Measurements from ENCODE around the gene ITGAV.
"Not testable (repeated sequence)": the region's sequence is repeated elsewhere in the genome, so short reads cannot be mapped to it uniquely, and the experiment has no call there.

ITGAV gene

GRCh38 chr2:186561467-186562208 is 28.2 kb upstream of the ITGAV start:
- no peak for FAIRE-seq
- no peak for DNase-seq (ENCODE audit: insufficient read length, low spot score)
- no peak for TF ChIP-seq POLR2A (IDR thresholded peaks at IDR 0.05; ENCODE audit: low read depth, low read length)

GRCh38 chr2:186562209-186562578 is 27.7 kb upstream of the ITGAV start:
- TF ChIP-seq POLR2A (IDR thresholded peaks at IDR 0.05; ENCODE audit: low read depth, low read length), result no peak
- FAIRE-seq (no peak), DNase-seq (ENCODE audit: insufficient read length, low spot score) (no peak)

DNA sequence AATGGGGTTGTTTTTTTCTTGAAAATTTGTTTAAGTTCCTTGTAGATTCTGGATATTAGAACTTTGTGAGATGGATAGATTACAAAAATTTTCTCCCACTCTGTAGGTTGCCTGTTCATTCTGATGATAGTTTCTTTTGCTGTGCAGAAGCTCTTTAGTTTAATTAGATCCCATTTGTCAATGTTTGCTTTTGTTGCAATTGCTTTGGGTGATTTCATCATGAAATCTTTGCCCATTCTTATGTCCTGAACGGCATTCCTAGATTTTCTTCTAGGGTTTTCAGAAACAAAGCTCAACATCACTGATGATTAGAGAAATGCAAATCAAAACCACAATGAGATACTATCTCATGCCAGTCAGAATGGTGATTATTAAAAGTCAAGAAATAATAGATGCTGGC is 21.3 kb upstream of the ITGAV start:
- FAIRE-seq; DNase-seq (ENCODE audit: insufficient read length, low spot score): not testable (repeated sequence)

GRCh38 chr2:186569127-186569526 is 20.7 kb upstream of the ITGAV start:
- not testable (repeated sequence) for DNase-seq (ENCODE audit: insufficient read length, low spot score); FAIRE-seq

DNA sequence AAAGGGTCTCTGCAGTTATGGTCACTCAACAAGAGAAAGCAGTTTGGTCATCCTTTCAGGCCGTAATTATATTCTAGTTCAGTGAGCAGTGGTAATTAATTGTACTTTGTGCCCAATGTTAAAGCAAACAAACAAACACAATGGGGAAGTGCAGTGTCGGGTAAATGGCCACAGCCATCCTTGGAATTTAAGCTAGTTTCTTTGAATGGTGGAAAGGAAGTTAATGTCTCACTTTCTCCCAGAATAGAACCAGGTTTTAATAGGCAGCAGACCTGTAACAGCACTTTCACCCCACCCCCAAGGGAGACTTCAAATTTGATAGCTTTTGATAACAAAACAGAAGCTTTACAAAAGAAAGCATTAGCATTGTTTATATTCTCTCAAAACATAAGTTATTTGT is 20.0 kb upstream of the ITGAV start:
- FAIRE-seq (peak; percentile 78), DNase-seq (ENCODE audit: insufficient read length, low spot score) (no peak)
- TF ChIP-seq POLR2A (IDR thresholded peaks at IDR 0.05; ENCODE audit: low read depth, low read length), result no peak

DNA sequence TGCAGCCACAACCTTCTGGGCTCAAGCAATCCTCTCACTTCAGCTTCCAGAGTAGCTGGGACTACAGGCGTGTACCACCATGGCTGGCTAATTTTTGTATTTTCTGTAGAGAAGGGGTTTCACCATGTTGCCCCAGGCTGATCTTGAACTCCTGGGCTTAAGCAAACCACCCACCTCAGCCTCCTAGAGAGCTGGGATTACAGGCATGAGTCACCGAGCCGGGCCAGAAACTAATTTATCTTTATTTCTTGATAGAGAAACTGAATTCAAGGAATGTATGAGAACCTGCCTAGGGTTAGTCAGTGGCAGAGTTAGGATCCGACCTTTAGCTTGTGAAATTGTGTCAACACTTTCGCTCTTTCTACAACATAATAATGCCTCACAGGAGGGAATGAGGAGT is 19.3 kb upstream of the ITGAV start:
- DNase-seq (ENCODE audit: insufficient read length, low spot score) (no peak), FAIRE-seq (peak; percentile 96)
- TF ChIP-seq POLR2A (IDR thresholded peaks at IDR 0.05; ENCODE audit: low read depth, low read length), result no peak

DNA sequence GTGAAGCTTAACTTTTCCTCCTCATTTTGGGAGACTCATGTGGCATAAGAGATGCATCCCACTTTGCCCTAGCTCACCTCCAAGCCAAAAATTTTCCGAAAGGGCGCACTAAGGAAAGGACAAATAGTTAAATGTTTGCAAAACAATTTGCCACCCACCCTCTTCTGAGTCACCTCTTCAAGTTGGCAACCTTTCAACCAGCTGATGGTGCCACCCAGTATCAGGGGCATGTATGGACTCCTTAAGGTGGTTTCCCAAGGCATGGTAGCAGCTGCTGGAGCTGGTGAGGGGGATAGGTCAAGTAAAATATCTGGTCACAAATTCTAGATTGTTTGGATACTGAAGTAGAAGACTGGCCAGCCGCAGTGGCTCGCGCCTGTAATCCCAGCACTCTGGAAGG is 17.2 kb upstream of the ITGAV start:
- FAIRE-seq, result peak; percentile 85
- no peak for TF ChIP-seq POLR2A (IDR thresholded peaks at IDR 0.05; ENCODE audit: low read depth, low read length)

DNA sequence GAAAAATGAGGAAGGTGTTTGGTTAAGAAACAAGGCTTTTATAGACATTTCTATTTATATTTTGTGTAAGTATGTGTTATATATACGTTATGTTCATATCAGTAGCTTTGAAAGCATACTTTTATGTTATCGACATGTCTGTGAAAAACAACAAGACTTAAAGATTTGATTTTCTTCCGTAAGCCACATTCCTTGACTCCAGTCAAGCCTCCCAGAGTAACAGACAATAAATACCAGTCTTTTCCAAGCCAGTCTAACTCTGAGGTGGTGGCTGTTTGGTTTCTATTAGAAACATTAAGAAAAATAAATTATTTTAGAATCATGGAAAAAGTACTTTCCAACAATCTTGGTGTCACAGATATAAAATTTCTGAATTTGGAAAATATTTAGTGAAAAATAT is 16.3 kb upstream of the ITGAV start:
- DNase-seq (ENCODE audit: insufficient read length, low spot score), result no peak
- TF ChIP-seq POLR2A (IDR thresholded peaks at IDR 0.05; ENCODE audit: low read depth, low read length), result no peak
- no peak for FAIRE-seq

More for the DNA sequence above, 17.2 kb upstream of the ITGAV start:
- no peak for DNase-seq (ENCODE audit: insufficient read length, low spot score)

DNA sequence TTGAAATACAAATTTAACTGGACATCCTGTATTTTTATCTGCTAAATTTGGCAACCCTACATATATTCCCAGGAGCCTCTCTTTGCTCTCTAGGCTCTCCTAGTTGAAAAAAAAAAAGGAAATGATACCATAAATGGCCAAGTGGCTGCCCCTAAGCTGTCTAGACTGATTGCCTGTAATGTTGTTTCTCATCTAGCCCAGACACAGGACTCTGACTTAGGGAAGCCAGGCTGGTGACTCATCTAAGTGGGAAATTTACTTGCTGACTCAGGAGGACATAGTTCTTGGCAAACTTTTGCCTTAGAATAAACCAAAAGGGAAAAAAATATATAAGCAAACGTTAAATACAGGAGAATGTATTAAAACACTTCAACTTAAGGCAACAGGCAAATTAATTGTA is 14.6 kb upstream of the ITGAV start:
- DNase-seq (ENCODE audit: insufficient read length, low spot score) (peak; percentile 58), FAIRE-seq (peak; percentile 99)
- no peak for TF ChIP-seq POLR2A (IDR thresholded peaks at IDR 0.05; ENCODE audit: low read depth, low read length)

GRCh38 chr2:186575856-186576255 is 14.0 kb upstream of the ITGAV start:
- DNase-seq (ENCODE audit: insufficient read length, low spot score) (no peak), FAIRE-seq (peak; percentile 27)
- no peak for TF ChIP-seq POLR2A (IDR thresholded peaks at IDR 0.05; ENCODE audit: low read depth, low read length)

GRCh38 chr2:186576614-186577013 is 13.2 kb upstream of the ITGAV start:
- no peak for TF ChIP-seq POLR2A (IDR thresholded peaks at IDR 0.05; ENCODE audit: low read depth, low read length)
- DNase-seq (ENCODE audit: insufficient read length, low spot score), result no peak
- no peak for FAIRE-seq

- no peak for FAIRE-seq
- TF ChIP-seq POLR2A (IDR thresholded peaks at IDR 0.05; ENCODE audit: low read depth, low read length), result no peak
- no peak for DNase-seq (ENCODE audit: insufficient read length, low spot score)
These were observed 7.2 kb upstream of the ITGAV start for GRCh38 chr2:186582698-186583097.

DNA sequence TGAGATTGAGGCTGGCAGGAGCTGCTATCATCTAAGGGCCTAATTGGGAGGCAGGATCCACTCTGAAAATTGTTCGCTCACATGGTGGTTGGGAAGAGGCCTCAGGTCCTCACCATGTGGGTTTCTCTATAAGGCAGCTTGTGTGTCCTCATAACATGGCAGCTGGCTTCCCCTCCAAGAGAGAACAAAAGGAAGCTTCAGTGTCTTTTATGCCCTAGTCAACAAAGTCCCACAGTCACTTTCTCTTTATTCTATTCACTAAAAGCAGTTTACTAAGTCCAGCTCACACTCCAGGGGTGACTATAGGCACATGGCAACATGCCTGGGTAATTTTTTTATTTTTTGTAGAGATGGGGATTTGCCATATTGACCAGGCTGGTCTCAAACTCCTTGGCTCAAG is 5.8 kb upstream of the ITGAV start:
- no peak for FAIRE-seq
- no peak for TF ChIP-seq POLR2A (IDR thresholded peaks at IDR 0.05; ENCODE audit: low read depth, low read length)
- no peak for DNase-seq (ENCODE audit: insufficient read length, low spot score)

- TF ChIP-seq POLR2A (IDR thresholded peaks at IDR 0.05; ENCODE audit: low read depth, low read length), result no peak
- DNase-seq (ENCODE audit: insufficient read length, low spot score) (no peak), FAIRE-seq (no peak)
These were observed 1.4 kb upstream of the ITGAV start for GRCh38 chr2:186588421-186588820.

DNA sequence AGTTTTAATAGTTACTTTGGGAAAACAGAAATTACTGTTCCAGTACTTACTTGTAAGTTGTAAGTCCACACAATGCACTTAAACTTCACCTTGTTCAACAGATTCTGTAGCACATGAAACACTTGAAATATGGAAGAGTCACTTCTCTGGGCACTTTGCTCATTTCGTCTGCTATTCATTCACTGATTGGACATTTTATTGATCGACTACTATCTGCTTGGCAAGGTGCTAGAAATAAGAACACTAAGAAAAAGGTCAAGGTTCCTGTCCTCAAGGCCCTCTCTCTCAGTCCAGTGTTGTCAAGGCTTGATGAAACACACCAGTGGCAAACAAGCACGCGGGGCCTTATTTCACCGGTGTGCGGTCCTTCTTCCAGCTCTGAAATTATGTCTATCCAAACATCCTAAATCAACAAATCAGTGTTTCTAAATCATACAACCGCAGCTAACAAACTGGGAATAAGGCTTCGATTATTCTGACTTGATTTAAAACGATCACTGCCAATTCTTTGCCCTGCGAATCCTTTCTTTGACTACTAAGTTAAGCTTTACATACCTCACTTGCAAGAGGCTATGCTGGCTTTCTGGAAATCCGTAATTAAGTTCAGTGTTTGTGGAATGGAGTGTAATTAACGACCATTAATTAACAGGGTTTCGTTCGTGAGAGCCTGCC is 780 bp upstream of the ITGAV start:
- FAIRE-seq (peak; percentile 30), DNase-seq (ENCODE audit: insufficient read length, low spot score) (no peak)
- TF ChIP-seq POLR2A (IDR thresholded peaks at IDR 0.05; ENCODE audit: low read depth, low read length), result no peak
